HG03439 (cell line): Measurements from ENCODE around the gene SLC24A3.

Experiments
- ATAC-seq: cut with Tn5 transposase; IDR thresholded peaks from one replicate; pipeline ENCODE4 v1.9.1; 2021; ENCODE audit warnings: mild to moderate bottlenecking, moderate library complexity; ENCODE audit not compliant: unreplicated experiment

SLC24A3 gene

GRCh38 chr20:19419396-19419795, 207.0 kb downstream of the SLC24A3 start:
- ATAC-seq = no peak

GRCh38 chr20:19423097-19423899, 210.9 kb downstream of the SLC24A3 start:
- ATAC-seq = no peak

GRCh38 chr20:19423900-19424620, 211.6 kb downstream of the SLC24A3 start:
- no peak for ATAC-seq

GRCh38 chr20:19426356-19426755, 213.9 kb downstream of the SLC24A3 start:
- no peak for ATAC-seq

GRCh38 chr20:19427480-19427879, 215.0 kb downstream of the SLC24A3 start:
- ATAC-seq = no peak

GRCh38 chr20:19427913-19428312, 215.5 kb downstream of the SLC24A3 start:
- no peak for ATAC-seq

GRCh38 chr20:19428324-19428723, 215.9 kb downstream of the SLC24A3 start:
- no peak for ATAC-seq

- ATAC-seq = no peak
Measured at GRCh38 chr20:19429538-19429937, 217.1 kb downstream of the SLC24A3 start.

GRCh38 chr20:19430641-19431315, 218.3 kb downstream of the SLC24A3 start:
- no peak for ATAC-seq

GRCh38 chr20:19431316-19431700, 218.9 kb downstream of the SLC24A3 start:
- ATAC-seq = no peak

GRCh38 chr20:19431906-19432305, 219.5 kb downstream of the SLC24A3 start:
- no peak for ATAC-seq

- ATAC-seq = no peak
Measured at GRCh38 chr20:19433371-19434350, 221.2 kb downstream of the SLC24A3 start.

GRCh38 chr20:19435316-19435715, 222.9 kb downstream of the SLC24A3 start:
- no peak for ATAC-seq

- no peak for ATAC-seq
Measured at GRCh38 chr20:19435821-19436220, 223.4 kb downstream of the SLC24A3 start.

- no peak for ATAC-seq
Measured at GRCh38 chr20:19438488-19438887, 226.0 kb downstream of the SLC24A3 start.

- ATAC-seq = no peak
Measured at GRCh38 chr20:19440660-19441527, 228.5 kb downstream of the SLC24A3 start.

GRCh38 chr20:19446246-19446645, 233.8 kb downstream of the SLC24A3 start:
- ATAC-seq = no peak

- no peak for ATAC-seq
Measured at GRCh38 chr20:19448632-19449031, 236.2 kb downstream of the SLC24A3 start.

- no peak for ATAC-seq
Measured at GRCh38 chr20:19449051-19449450, 236.6 kb downstream of the SLC24A3 start.
